Keratinocyte (primary cell): ENCODE results near the gene EPB41L4B. TPM values are rescaled to one million over a fixed set of nuclear protein-coding genes. Genes with fewer than 3 reads are reported as not detected.

ENCODE experiments used
- DNase-seq: peaks from one replicate; pipeline ENCODE4 v3.0.0-alpha.2; 2011; ENCODE audit warnings: low read depth, missing footprints, low spot score
- FAIRE-seq: peaks from 2 replicates; lab custom pipeline; 2011; peaks lifted over from hg19 to GRCh38; lab: Jason Lieb, UNC
- H2AFZ ChIP-seq: 2 replicates; pipeline ENCODE4 v1.6.0; 2012; ENCODE audit warnings: low read length, control low read depth, inconsistent platforms; ENCODE audit not compliant: control insufficient read depth
- H3K27ac ChIP-seq: 2 replicates; pipeline ENCODE4 v1.5.1; 2011; ENCODE audit warnings: low read length; ENCODE audit not compliant: control insufficient read depth, insufficient read depth
- H3K27me3 ChIP-seq: 3 replicates; pipeline ENCODE4 v1.6.0; 2011; ENCODE audit warnings: low read length; ENCODE audit not compliant: control insufficient read depth, insufficient read depth; ENCODE audit errors: extremely low read depth
- H3K36me3 ChIP-seq, 2 experiments: 2 replicates in 1 of 2; 3 replicates in 1 of 2; pipeline ENCODE4 v1.5.1; 2011; ENCODE audit warnings: low read length in 2 of 2, mild to moderate bottlenecking in 1 of 2; ENCODE audit not compliant: control insufficient read depth in 2 of 2, insufficient read depth in 2 of 2; ENCODE audit errors: extremely low read depth in 1 of 2
- H3K4me1 ChIP-seq: 3 replicates; pipeline ENCODE4 v1.5.1; 2011; ENCODE audit warnings: low read length; ENCODE audit not compliant: control insufficient read depth, insufficient read depth; ENCODE audit errors: extremely low read depth
- H3K4me2 ChIP-seq: 3 replicates; pipeline ENCODE4 v1.6.0; 2011; ENCODE audit warnings: low read depth, low read length; ENCODE audit not compliant: control insufficient read depth, insufficient read depth; ENCODE audit errors: extremely low read depth
- H3K4me3 ChIP-seq, 3 experiments: fragments of 200-600 bp in 1 of 3; sonication (generic) in 1 of 3; 2 replicates in 2 of 3; 3 replicates in 1 of 3; pipeline ENCODE4 v1.5.1; 2011 to 2016; ENCODE audit warnings: low read length in 3 of 3, mild to moderate bottlenecking in 3 of 3, control low read depth in 2 of 3, inconsistent platforms in 1 of 3, low read depth in 1 of 3, mixed read lengths in 1 of 3, mixed run types in 1 of 3, moderate library complexity in 1 of 3; ENCODE audit not compliant: control insufficient read depth in 2 of 3, insufficient read depth in 2 of 3; ENCODE audit errors: extremely low read depth in 1 of 3
- H3K79me2 ChIP-seq: 2 replicates; pipeline ENCODE4 v1.6.0; 2012; ENCODE audit warnings: low read length; ENCODE audit not compliant: control insufficient read depth, insufficient read depth
- H3K9ac ChIP-seq: 3 replicates; pipeline ENCODE4 v1.6.0; 2011; ENCODE audit warnings: low read length; ENCODE audit not compliant: control insufficient read depth, insufficient read depth; ENCODE audit errors: extremely low read depth
- H3K9me1 ChIP-seq: 3 replicates; pipeline ENCODE4 v1.6.0; 2011; ENCODE audit warnings: low read length; ENCODE audit not compliant: control insufficient read depth, insufficient read depth; ENCODE audit errors: extremely low read depth
- H3K9me3 ChIP-seq: 2 replicates; pipeline ENCODE4 v1.5.1; 2012; ENCODE audit warnings: low read depth, low read length; ENCODE audit not compliant: control insufficient read depth
- H4K20me1 ChIP-seq: 3 replicates; pipeline ENCODE4 v1.6.0; 2011; ENCODE audit warnings: low read length; ENCODE audit not compliant: control insufficient read depth, insufficient read depth; ENCODE audit errors: extremely low read depth
- CTCF ChIP-seq, 3 experiments: IDR thresholded peaks in 1 of 3; conservative IDR thresholded peaks in 1 of 3; optimal IDR thresholded peaks in 1 of 3; 2 replicates in 2 of 3; 3 replicates in 1 of 3; pipeline versions ENCODE3 to v1.5.1; 2011; ENCODE audit warnings: low read length in 3 of 3, mild to moderate bottlenecking in 3 of 3, moderate library complexity in 2 of 3, control low read depth in 1 of 3, inconsistent platforms in 1 of 3; ENCODE audit not compliant: insufficient read depth in 2 of 3; ENCODE audit errors: extremely low read depth in 1 of 3
- EZH2 ChIP-seq: IDR thresholded peaks from one replicate; pipeline ENCODE4 v1.6.1; 2012; ENCODE audit warnings: inconsistent platforms, mild to moderate bottlenecking, low read length, moderate library complexity
- dilution Hi-C: fragments of 300-500 bp; cut with MboI; formaldehyde crosslinking; loops from one replicate; pipeline ENCODE4 v1.7.0; 2020; ENCODE audit warnings: low sequenced_read_pairs; ENCODE audit not compliant: extremely low pct_ligation_motif_present
- polyA plus RNA-seq, 5 experiments: library from polyadenylated mRNA; depleted of rRNA in 3 of 5; stranded (reverse) in 3 of 5; stranded (forward) in 1 of 5; unstranded in 1 of 5; fragments of >200 nt; gene quantifications; 1 replicate in 1 of 5; 2 replicates in 3 of 5; 3 replicates in 1 of 5; pipeline versions ENCODE4 v1.2.1 to v1.2.3, GENCODE V29; 2011 to 2012; ENCODE audit warnings: missing spikeins in 2 of 5, low read depth in 1 of 5, low replicate concordance in 1 of 5

Gene EPB41L4B
- polyA plus RNA-seq, 1 donor (not counting 4 experiments of a cell fraction or from before 2014, with no cell fraction given) = 13.7 TPM

GRCh38 chr9:109315480-109316206, 5.2 kb downstream of the EPB41L4B start:
- no peaks in the 10 kb centered on the region for H3K27me3 ChIP-seq
- DNase-seq = no peak
- H3K9me3 ChIP-seq = no peaks in the 10 kb centered on the region
- no peak for TF ChIP-seq EZH2
- no peak for TF ChIP-seq CTCF (optimal IDR thresholded peaks at IDR 0.05 in 1 of 3, IDR thresholded peaks at IDR 0.05 in 1 of 3, conservative IDR thresholded peaks at IDR 0.05 in 1 of 3; ENCODE audit: extremely low read depth in 1 of 3, insufficient read depth in 2 of 3, low read length in 3 of 3)
- no peak overlapping the region for H2AFZ ChIP-seq
- peak overlapping the region in 1 of 3 experiments; percentile 26 for H3K4me3 ChIP-seq
- peaks cover 0 to 2% of the 10 kb centered on the region in 2 experiments for H3K36me3 ChIP-seq
- peaks cover 10% of the 10 kb centered on the region for H3K9me1 ChIP-seq
- H3K27ac ChIP-seq = no peak overlapping the region
- dilution Hi-C loops = no loop called here
- peak overlapping the region; percentile 14 for H3K4me2 ChIP-seq
- H3K9ac ChIP-seq = no peak overlapping the region
- peaks cover 6% of the 10 kb centered on the region for H4K20me1 ChIP-seq
- H3K79me2 ChIP-seq = peaks cover 12% of the 10 kb centered on the region
- peaks cover 44% of the 10 kb centered on the region for H3K4me1 ChIP-seq
- peak; percentile 36 for FAIRE-seq

DNA sequence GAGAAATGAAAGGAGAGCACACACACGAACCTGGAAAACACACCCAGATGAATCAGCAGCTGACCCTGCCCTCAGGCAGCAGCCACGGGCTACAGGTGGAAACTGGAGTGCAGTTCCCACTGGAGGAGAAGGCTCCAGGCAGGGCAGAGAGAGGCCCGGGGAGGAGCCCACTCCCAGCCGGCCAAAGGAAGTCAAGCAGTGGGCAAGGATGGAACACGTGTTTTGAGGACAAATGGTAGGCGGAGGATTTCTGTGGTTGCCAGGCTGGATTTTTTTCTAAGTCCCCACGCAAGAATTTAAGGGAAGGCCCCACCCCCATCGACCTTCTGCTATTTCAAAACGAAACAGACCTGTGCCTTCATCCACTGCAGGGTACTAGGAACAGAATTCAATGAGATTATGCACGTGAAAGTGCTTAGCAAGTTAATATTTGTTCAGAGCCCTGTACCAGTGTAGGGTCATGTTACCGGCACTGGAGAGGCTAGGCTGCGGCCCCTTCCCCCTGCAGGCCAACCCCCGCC, 6.8 kb downstream of the EPB41L4B start:
- Histone ChIP-seq H3K27me3 (no peaks in the 10 kb centered on the region), H3K79me2 (peaks cover 13% of the 10 kb centered on the region), H3K9me3 (no peaks in the 10 kb centered on the region), H3K27ac (no peak overlapping the region), H3K9ac (no peak overlapping the region), H3K4me1 (peaks cover 41% of the 10 kb centered on the region), H3K36me3 (peaks cover 0 to 2% of the 10 kb centered on the region in 2 experiments), H2AFZ (no peak overlapping the region), H3K4me3 (no peak overlapping the region), H3K9me1 (peaks cover 10% of the 10 kb centered on the region), H4K20me1 (peaks cover 6% of the 10 kb centered on the region), H3K4me2 (no peak overlapping the region)
- DNase-seq = no peak
- FAIRE-seq = no peak
- dilution Hi-C loops = no loop called here
- TF ChIP-seq CTCF (optimal IDR thresholded peaks at IDR 0.05 in 1 of 3, IDR thresholded peaks at IDR 0.05 in 1 of 3, conservative IDR thresholded peaks at IDR 0.05 in 1 of 3; ENCODE audit: extremely low read depth in 1 of 3, insufficient read depth in 2 of 3, low read length in 3 of 3) (no peak), EZH2 (no peak)
